HCT116 (cell line): ENCODE data around the gene HPGDS. TPM values are rescaled to one million over a fixed set of nuclear protein-coding genes. Genes with fewer than 3 reads are reported as not detected.

Experiments
- ATAC-seq: fragments of 200-7000 bp; cut with Tn5 transposase; 2 replicates; pipeline ENCODE4 v1.9.1; 2020; ENCODE audit warnings: mild to moderate bottlenecking, moderate library complexity
- Bru-seq: library from RNA; stranded (reverse); fragments of 400-500 nt; gene quantifications from one replicate; lab custom pipeline; 2021; lab: Mats Ljungman, UMichigan
- BruChase-seq, 2 experiments: library from RNA; stranded (reverse); fragments of 400-500 nt; gene quantifications; one replicate each; lab custom pipeline; 2021; lab: Mats Ljungman, UMichigan
- BruUV-seq: library from RNA; stranded (reverse); fragments of 400-500 nt; replicated peaks from 2 replicates; lab custom pipeline; 2021; lab: Mats Ljungman, UMichigan
- CTCF ChIA-PET: fragments of 300-600 bp; sonication (Branson Sonifier 250); formaldehyde crosslinking; loops from one replicate; lab custom pipeline; 2021; ENCODE audit warnings: antibody characterized with exemption; lab: Charles Lee
- POLR2A ChIA-PET: fragments of 300-600, 350-600 bp; sonication (Branson Sonifier 250); formaldehyde crosslinking; loops from one replicate; lab custom pipeline; 2021; ENCODE audit warnings: antibody characterized with exemption; lab: Charles Lee
- RAD21 ChIA-PET, 2 experiments: fragments of 300-600 bp; sonication (Branson Sonifier 250); formaldehyde crosslinking; loops; one replicate each; lab custom pipeline; 2023; ENCODE audit warnings: low total read pairs in 2 of 2; ENCODE audit not compliant: uncharacterized antibody in 2 of 2, unreplicated experiment in 2 of 2, low non-redundant PET in 1 of 2; lab: Charles Lee
- DNase-seq: peaks from one replicate; pipeline ENCODE4 v3.0.0-alpha.2; 2010; ENCODE audit warnings: low read depth, low spot score
- H2AFZ ChIP-seq: fragments of 200-600 bp; shearing (Covaris generic), sonication (generic); 2 replicates; pipeline ENCODE4 v1.6.1; 2017; ENCODE audit warnings: low read depth, mixed run types, mixed read lengths, antibody characterized with exemption, low read length; ENCODE audit not compliant: poor library complexity, severe bottlenecking
- H3K27ac ChIP-seq: 2 replicates; pipeline ENCODE4 v1.5.1; 2012; ENCODE audit warnings: low read depth, low read length
- H3K27me3 ChIP-seq: fragments of 200-600 bp; sonication (generic); 2 replicates; pipeline ENCODE4 v1.6.1; 2016; ENCODE audit warnings: mixed run types, low read length, mixed read lengths; ENCODE audit not compliant: insufficient read depth
- H3K36me3 ChIP-seq, 2 experiments: fragments of 200-500 bp in 1 of 2; fragments of 200-600 bp in 1 of 2; sonication (Bioruptor generic) in 1 of 2; sonication (generic) in 1 of 2; 2 replicates each; pipeline versions ENCODE4 v1.5.1 to v1.6.1; 2014 to 2016; ENCODE audit warnings: low read length in 2 of 2, inconsistent platforms in 1 of 2, mixed read lengths in 1 of 2, mixed run types in 1 of 2; ENCODE audit not compliant: insufficient read depth in 2 of 2, control insufficient read depth in 1 of 2
- H3K4me1 ChIP-seq, 2 experiments: fragments of 200-600 bp in 1 of 2; sonication (generic) in 1 of 2; 2 replicates each; pipeline versions ENCODE4 v1.5.1 to v1.6.1; 2012 to 2017; ENCODE audit warnings: low read length in 2 of 2, inconsistent platforms in 1 of 2, mild to moderate bottlenecking in 1 of 2, mixed read lengths in 1 of 2, mixed run types in 1 of 2, moderate library complexity in 1 of 2; ENCODE audit not compliant: insufficient read depth in 2 of 2, control insufficient read depth in 1 of 2
- H3K4me2 ChIP-seq: fragments of 200-600 bp; sonication (generic); 2 replicates; pipeline ENCODE4 v1.6.1; 2017; ENCODE audit warnings: mixed run types, low read length, mixed read lengths
- H3K4me3 ChIP-seq, 2 experiments: fragments of 200-600 bp in 1 of 2; sonication (generic) in 1 of 2; replicated peaks in 1 of 2; 2 replicates each; pipeline ENCODE4 v1.5.1; 2011 to 2016; ENCODE audit warnings: low read length in 2 of 2, control low read depth in 1 of 2, low read depth in 1 of 2, mild to moderate bottlenecking in 1 of 2, mixed read lengths in 1 of 2, mixed run types in 1 of 2
- H3K79me2 ChIP-seq: fragments of 200-600 bp; sonication (generic); 2 replicates; pipeline ENCODE4 v1.6.1; 2017; ENCODE audit warnings: mild to moderate bottlenecking, mixed run types, low read length, moderate library complexity, mixed read lengths; ENCODE audit not compliant: insufficient read depth
- H3K9ac ChIP-seq: fragments of 200-600 bp; sonication (generic); 2 replicates; pipeline ENCODE4 v1.6.1; 2016; ENCODE audit warnings: low read length, mixed read lengths
- H3K9me2 ChIP-seq: fragments of 200-600 bp; sonication (generic), shearing (Covaris generic); 2 replicates; pipeline ENCODE4 v1.6.1; 2017; ENCODE audit warnings: mixed run types, mild to moderate bottlenecking, moderate library complexity; ENCODE audit not compliant: insufficient read depth
- H3K9me3 ChIP-seq, 2 experiments: fragments of 200-500 bp in 1 of 2; fragments of 200-600 bp in 1 of 2; sonication (Bioruptor generic) in 1 of 2; sonication (generic) in 1 of 2; 2 replicates each; pipeline ENCODE4 v1.6.1; 2014 to 2017; ENCODE audit warnings: low read length in 2 of 2, mixed read lengths in 2 of 2, inconsistent platforms in 1 of 2, low read depth in 1 of 2, mild to moderate bottlenecking in 1 of 2, mixed run types in 1 of 2, moderate library complexity in 1 of 2; ENCODE audit not compliant: control insufficient read depth in 1 of 2, insufficient read depth in 1 of 2
- H4K20me1 ChIP-seq: fragments of 200-600 bp; sonication (generic), shearing (Covaris generic); 2 replicates; pipeline ENCODE4 v1.6.1; 2017; ENCODE audit warnings: mixed run types, mild to moderate bottlenecking, moderate library complexity; ENCODE audit not compliant: insufficient read depth
- CBX3 ChIP-seq: IDR thresholded peaks from 2 replicates; pipeline ENCODE4 v1.6.1; 2012; ENCODE audit warnings: low read depth
- CEBPB ChIP-seq: IDR thresholded peaks from 2 replicates; pipeline ENCODE4 v1.6.1; 2012; ENCODE audit warnings: low read depth
- EGR1 ChIP-seq: IDR thresholded peaks from 2 replicates; pipeline ENCODE4 v1.6.1; 2012; ENCODE audit warnings: low read depth
- EZH2 ChIP-seq: fragments of 200-600 bp; sonication (generic); IDR thresholded peaks from 2 replicates; pipeline ENCODE4 v1.6.1; 2017; ENCODE audit warnings: antibody characterized with exemption, mixed run types
- POLR2AphosphoS5 ChIP-seq: IDR thresholded peaks from 2 replicates; pipeline ENCODE4 v1.6.1; 2011; ENCODE audit warnings: mild to moderate bottlenecking, low read depth, low read length, moderate library complexity
- SRF ChIP-seq: IDR thresholded peaks from 2 replicates; pipeline ENCODE4 v1.6.1; 2012; ENCODE audit warnings: low read depth
- TCF7L2 ChIP-seq: IDR thresholded peaks from 2 replicates; pipeline ENCODE4 v1.7.0; 2011; ENCODE audit warnings: borderline replicate concordance, inconsistent platforms; ENCODE audit not compliant: insufficient read depth, insufficient read length; ENCODE audit errors: extremely low read depth
- ZFX ChIP-seq: fragments of 450-650 bp; IDR thresholded peaks from 2 replicates; pipeline ENCODE4 v1.6.1; 2017
- intact Hi-C: fragments of 100-400 bp; cut with micrococcal nuclease; formaldehyde crosslinking; loops from 2 replicates; pipeline ENCODE4 v1.10.0; 2022
- long read RNA-seq: library from polyadenylated mRNA; unstranded; transcript quantifications from one replicate; pipeline ENCODE4 v2.0.0, GENCODE V29; 2021; ENCODE audit not compliant: unreplicated experiment
- polyA plus RNA-seq: library from polyadenylated mRNA; unstranded; fragments of >200 nt; gene quantifications from 2 replicates; pipeline ENCODE4 v1.2.1, GENCODE V29; 2012; ENCODE audit warnings: missing spikeins
- total RNA-seq: library from RNA; stranded (reverse); gene quantifications from one replicate; pipeline ENCODE4 v1.2.1, GENCODE V29; 2021; ENCODE audit not compliant: unreplicated experiment
- TF ChIP-seq, protein P1 (sequence below), 3 experiments: fragments of 200-600 bp in 1 of 3; sonication (generic) in 1 of 3; IDR thresholded peaks in 2 of 3; conservative IDR thresholded peaks in 1 of 3; 2 replicates each; pipeline ENCODE4 v1.5.1; 2012 to 2017; ENCODE audit warnings: low read depth in 2 of 3, low read length in 2 of 3, antibody characterized with exemption in 1 of 3, borderline replicate concordance in 1 of 3, control low read depth in 1 of 3, mild to moderate bottlenecking in 1 of 3, mixed read lengths in 1 of 3, mixed run types in 1 of 3, moderate library complexity in 1 of 3; ENCODE audit not compliant: insufficient read depth in 1 of 3
- TF ChIP-seq, protein P2 (sequence below): IDR thresholded peaks from 2 replicates; pipeline ENCODE4 v1.6.1; 2012

HPGDS gene
- total RNA-seq = not detected
- 0.04 TPM in 1 of 2 replicates, not detected in the other for polyA plus RNA-seq
- percentile 7 among the genes with signal in this experiment for Bru-seq, nascent RNA
- BruChase-seq, experiment 1, labeled RNA remaining after a 6-hour chase = percentile 2 among the genes with signal in this experiment
- not detected for BruChase-seq, experiment 2, labeled RNA remaining after a 2-hour chase
- long read RNA-seq = 0 reads

DNA sequence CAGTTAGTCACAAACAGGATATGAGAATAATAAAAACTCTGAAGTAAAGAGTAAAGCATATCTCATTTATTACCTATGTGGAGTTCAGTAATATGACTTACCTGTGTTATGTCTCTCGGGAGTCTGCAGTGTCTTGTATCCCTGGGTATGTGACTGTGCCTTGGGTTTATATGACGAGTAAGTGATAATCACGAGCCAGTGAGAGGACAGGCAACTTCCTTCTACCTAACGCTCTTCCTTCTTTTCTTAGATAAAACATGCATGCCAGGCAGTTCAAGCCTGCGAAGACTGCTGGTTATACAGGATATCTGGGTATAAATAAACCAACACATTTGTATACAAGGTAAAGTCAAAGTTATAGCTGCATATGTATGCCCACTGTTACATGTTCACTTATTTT is at the start of gene HPGDS:
Gene HPGDS (minus strand): TSS at position 143 of the 400 bp plus-strand sequence. CDS start 8,207 bp downstream, outside the sequence.
- RAD21 ChIA-PET = no interaction called here
- H3K9me3 ChIP-seq = no peaks in the 10 kb centered on the region
- no peaks in the 10 kb centered on the region for H3K79me2 ChIP-seq
- intact Hi-C loops = no loop called here
- peak within 1 kb of the TSS; percentile 5 for H2AFZ ChIP-seq
- H3K4me3 ChIP-seq = no peak within 1 kb of the TSS
- no peak within 1 kb of the TSS for H3K9ac ChIP-seq
- no peak for TF ChIP-seq SRF
- no peak for TF ChIP-seq CEBPB
- TF ChIP-seq EGR1 = no peak
- TF ChIP-seq CBX3 = no peak
- no peak for TF ChIP-seq POLR2AphosphoS5
- no peak for TF ChIP-seq ZFX
- TF ChIP-seq, protein P1, sequence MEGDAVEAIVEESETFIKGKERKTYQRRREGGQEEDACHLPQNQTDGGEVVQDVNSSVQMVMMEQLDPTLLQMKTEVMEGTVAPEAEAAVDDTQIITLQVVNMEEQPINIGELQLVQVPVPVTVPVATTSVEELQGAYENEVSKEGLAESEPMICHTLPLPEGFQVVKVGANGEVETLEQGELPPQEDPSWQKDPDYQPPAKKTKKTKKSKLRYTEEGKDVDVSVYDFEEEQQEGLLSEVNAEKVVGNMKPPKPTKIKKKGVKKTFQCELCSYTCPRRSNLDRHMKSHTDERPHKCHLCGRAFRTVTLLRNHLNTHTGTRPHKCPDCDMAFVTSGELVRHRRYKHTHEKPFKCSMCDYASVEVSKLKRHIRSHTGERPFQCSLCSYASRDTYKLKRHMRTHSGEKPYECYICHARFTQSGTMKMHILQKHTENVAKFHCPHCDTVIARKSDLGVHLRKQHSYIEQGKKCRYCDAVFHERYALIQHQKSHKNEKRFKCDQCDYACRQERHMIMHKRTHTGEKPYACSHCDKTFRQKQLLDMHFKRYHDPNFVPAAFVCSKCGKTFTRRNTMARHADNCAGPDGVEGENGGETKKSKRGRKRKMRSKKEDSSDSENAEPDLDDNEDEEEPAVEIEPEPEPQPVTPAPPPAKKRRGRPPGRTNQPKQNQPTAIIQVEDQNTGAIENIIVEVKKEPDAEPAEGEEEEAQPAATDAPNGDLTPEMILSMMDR (IDR thresholded peaks at IDR 0.05 in 2 of 3, conservative IDR thresholded peaks at IDR 0.05 in 1 of 3; ENCODE audit: borderline replicate concordance in 1 of 3, insufficient read depth in 1 of 3, low read depth in 2 of 3, low read length in 2 of 3) = no peak
- TF ChIP-seq TCF7L2 = no peak
- TF ChIP-seq EZH2 = no peak
- TF ChIP-seq, protein P2, sequence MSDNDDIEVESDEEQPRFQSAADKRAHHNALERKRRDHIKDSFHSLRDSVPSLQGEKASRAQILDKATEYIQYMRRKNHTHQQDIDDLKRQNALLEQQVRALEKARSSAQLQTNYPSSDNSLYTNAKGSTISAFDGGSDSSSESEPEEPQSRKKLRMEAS = no peak
- ATAC-seq (no peak), DNase-seq (no peak)
- H3K36me3 ChIP-seq = no peaks in the 10 kb centered on the region
- CTCF ChIA-PET = no interaction called here
- no peaks in the 10 kb centered on the region for H3K27me3 ChIP-seq
- no peaks in the 10 kb centered on the region for H3K9me2 ChIP-seq
- H4K20me1 ChIP-seq = no peaks in the 10 kb centered on the region
- H3K4me2 ChIP-seq = no peak within 1 kb of the TSS
- no peaks in the 10 kb centered on the region for H3K4me1 ChIP-seq
- POLR2A ChIA-PET = no interaction called here
- no peak within 1 kb of the TSS for H3K27ac ChIP-seq
- no TSS peak for BruUV-seq
